Calu3 (cell line): Measurements from ENCODE around the gene AGBL3. TPM values are rescaled to one million over a fixed set of nuclear protein-coding genes. Genes with fewer than 3 reads are reported as not detected.
A peak's percentile ranks its signal among the peaks of the same experiment; 100 is the strongest.

Source experiments
- BruUV-seq: library from RNA; stranded (reverse); fragments of 400-500 nt; replicated peaks from 2 replicates; lab custom pipeline; 2021; lab: Mats Ljungman, UMichigan
- CTCF ChIA-PET: fragments of 300-600 bp; sonication (Branson Sonifier 250); formaldehyde crosslinking; loops from one replicate; lab custom pipeline; 2022; ENCODE audit warnings: antibody characterized with exemption; lab: Charles Lee
- DNase-seq: peaks from one replicate; pipeline ENCODE4 v3.0.0; 2022
- H3K27ac Mint-ChIP-seq: one replicate; pipeline ENCODE4 v1.8.0; 2022; ENCODE audit warnings: mixed read lengths; ENCODE audit not compliant: unreplicated experiment
- H3K27me3 Mint-ChIP-seq: one replicate; pipeline ENCODE4 v1.8.0; 2022; ENCODE audit warnings: mixed read lengths; ENCODE audit not compliant: unreplicated experiment
- H3K36me3 Mint-ChIP-seq: one replicate; pipeline ENCODE4 v1.8.0; 2022; ENCODE audit warnings: mild to moderate bottlenecking, moderate library complexity, mixed read lengths; ENCODE audit not compliant: insufficient read depth, unreplicated experiment
- H3K4me1 Mint-ChIP-seq: one replicate; pipeline ENCODE4 v1.8.0; 2022; ENCODE audit warnings: mild to moderate bottlenecking, low read depth, mixed read lengths; ENCODE audit not compliant: unreplicated experiment
- H3K4me3 Mint-ChIP-seq: one replicate; pipeline ENCODE4 v1.8.0; 2022; ENCODE audit warnings: mild to moderate bottlenecking, low read depth, moderate library complexity, mixed read lengths; ENCODE audit not compliant: unreplicated experiment
- H3K9me3 Mint-ChIP-seq: one replicate; pipeline ENCODE4 v1.8.0; 2022; ENCODE audit warnings: low read depth, mixed read lengths; ENCODE audit not compliant: unreplicated experiment
- CTCF ChIP-seq: fragments of 200-600 bp; IDR thresholded peaks from one replicate; pipeline ENCODE4 v1.8.0; 2022; ENCODE audit warnings: antibody characterized with exemption; ENCODE audit not compliant: unreplicated experiment
- intact Hi-C: fragments of 100-400 bp; cut with micrococcal nuclease; formaldehyde crosslinking; loops from one replicate; pipeline ENCODE4 v1.10.0; 2022; ENCODE audit not compliant: unreplicated experiment
- total RNA-seq: library from RNA; stranded (reverse); gene quantifications from 2 replicates; pipeline ENCODE4 v1.2.3, GENCODE V29; 2022

AGBL3 gene
- total RNA-seq, 1 experiment from 2014 or later = 6.3 TPM

- H3K36me3 Mint-ChIP-seq = no peaks in the 10 kb centered on the region
- BruUV-seq = no TSS peak
- H3K4me1 Mint-ChIP-seq = peaks cover 16% of the 10 kb centered on the region
These were observed 42.4 kb upstream of the AGBL3 start for GRCh38 chr7:134943785-134944400.

GRCh38 chr7:134945691-134946090, 40.6 kb upstream of the AGBL3 start:
- intact Hi-C loops = loop anchor here (10.0 kb wide), 1 partner anchor 511 kb away; no protein-coding TSS in a partner anchor
- no peaks in the 10 kb centered on the region for H3K27me3 Mint-ChIP-seq
- no peak overlapping the region for H3K4me3 Mint-ChIP-seq

More at GRCh38 chr7:134943785-134944400, 42.4 kb upstream of the AGBL3 start:
- DNase-seq = peak; percentile 13
- H3K27ac Mint-ChIP-seq = no peak overlapping the region
- H3K4me3 Mint-ChIP-seq = no peak overlapping the region
- no peak for TF ChIP-seq CTCF
- H3K9me3 Mint-ChIP-seq = no peaks in the 10 kb centered on the region
- H3K27me3 Mint-ChIP-seq = no peaks in the 10 kb centered on the region
- CTCF ChIA-PET = interaction anchor here (1.3 to 2.2 kb wide), 5 partner anchors 219 to 311 kb away, joined by 4 to 10 read pairs (median 6); no protein-coding TSS in a partner anchor
- intact Hi-C loops = loop anchor here (1.0 to 10.0 kb wide), 5 partner anchors 57 to 509 kb away; no protein-coding TSS in a partner anchor

GRCh38 chr7:134946260-134946659, 40.0 kb upstream of the AGBL3 start:
- TF ChIP-seq CTCF = no peak
- Mint-ChIP-seq H3K4me3 (no peak overlapping the region), H3K36me3 (no peaks in the 10 kb centered on the region), H3K9me3 (no peaks in the 10 kb centered on the region), H3K4me1 (peaks cover 16% of the 10 kb centered on the region), H3K27ac (no peak overlapping the region), H3K27me3 (no peaks in the 10 kb centered on the region)
- intact Hi-C loops = loop anchor here (10.0 kb wide), 1 partner anchor 511 kb away; no protein-coding TSS in a partner anchor
- no peak for DNase-seq
- CTCF ChIA-PET = no interaction called here
- no TSS peak for BruUV-seq

More at GRCh38 chr7:134945691-134946090, 40.6 kb upstream of the AGBL3 start:
- H3K9me3 Mint-ChIP-seq = no peaks in the 10 kb centered on the region
- H3K27ac Mint-ChIP-seq = no peak overlapping the region
- H3K4me1 Mint-ChIP-seq = peaks cover 16% of the 10 kb centered on the region
- BruUV-seq = no TSS peak
- no peaks in the 10 kb centered on the region for H3K36me3 Mint-ChIP-seq
- CTCF ChIA-PET = no interaction called here
- no peak for DNase-seq
- no peak for TF ChIP-seq CTCF

GRCh38 chr7:134947329-134947728, 39.0 kb upstream of the AGBL3 start:
- no peak overlapping the region for H3K4me3 Mint-ChIP-seq
- no peak for TF ChIP-seq CTCF
- intact Hi-C loops = loop anchor here (10.0 kb wide), 1 partner anchor 513 kb away; no protein-coding TSS in a partner anchor
- no TSS peak for BruUV-seq
- no peaks in the 10 kb centered on the region for H3K27me3 Mint-ChIP-seq
- H3K27ac Mint-ChIP-seq = no peak overlapping the region
- CTCF ChIA-PET = no interaction called here
- H3K9me3 Mint-ChIP-seq = no peaks in the 10 kb centered on the region
- no peaks in the 10 kb centered on the region for H3K36me3 Mint-ChIP-seq
- no peak for DNase-seq
- H3K4me1 Mint-ChIP-seq = peaks cover 8% of the 10 kb centered on the region
